GM12873 (cell line): Measurements from ENCODE around the gene CAPN8.

Source experiments
- TF ChIP-seq, protein P1 (sequence below): IDR thresholded peaks from 2 replicates; pipeline ENCODE4 v1.5.1; 2012; ENCODE audit warnings: low read depth, mild to moderate bottlenecking, moderate library complexity, low read length, control low read depth; ENCODE audit not compliant: insufficient read depth; ENCODE audit errors: missing control alignments

CAPN8 gene

DNA sequence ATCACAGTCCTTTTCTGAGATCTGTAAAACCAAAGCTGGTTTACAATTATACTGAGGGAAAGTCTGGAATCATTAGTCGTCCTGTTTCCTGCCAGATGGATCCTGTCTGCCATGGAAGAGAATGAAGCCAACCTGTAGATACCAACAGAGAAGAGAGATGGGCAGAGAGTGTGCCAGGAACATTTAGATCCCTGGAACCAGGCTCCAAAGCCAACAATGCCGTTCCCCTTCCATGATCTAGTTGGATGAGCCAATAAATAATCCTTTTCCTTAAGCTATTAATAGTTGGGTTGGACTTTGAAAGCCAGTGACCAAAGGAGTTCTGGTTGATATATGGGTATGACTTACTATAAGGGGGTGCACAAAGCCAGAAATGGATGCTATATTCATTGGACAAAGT lies 15.0 kb downstream of the CAPN8 start:
- TF ChIP-seq, protein P1, sequence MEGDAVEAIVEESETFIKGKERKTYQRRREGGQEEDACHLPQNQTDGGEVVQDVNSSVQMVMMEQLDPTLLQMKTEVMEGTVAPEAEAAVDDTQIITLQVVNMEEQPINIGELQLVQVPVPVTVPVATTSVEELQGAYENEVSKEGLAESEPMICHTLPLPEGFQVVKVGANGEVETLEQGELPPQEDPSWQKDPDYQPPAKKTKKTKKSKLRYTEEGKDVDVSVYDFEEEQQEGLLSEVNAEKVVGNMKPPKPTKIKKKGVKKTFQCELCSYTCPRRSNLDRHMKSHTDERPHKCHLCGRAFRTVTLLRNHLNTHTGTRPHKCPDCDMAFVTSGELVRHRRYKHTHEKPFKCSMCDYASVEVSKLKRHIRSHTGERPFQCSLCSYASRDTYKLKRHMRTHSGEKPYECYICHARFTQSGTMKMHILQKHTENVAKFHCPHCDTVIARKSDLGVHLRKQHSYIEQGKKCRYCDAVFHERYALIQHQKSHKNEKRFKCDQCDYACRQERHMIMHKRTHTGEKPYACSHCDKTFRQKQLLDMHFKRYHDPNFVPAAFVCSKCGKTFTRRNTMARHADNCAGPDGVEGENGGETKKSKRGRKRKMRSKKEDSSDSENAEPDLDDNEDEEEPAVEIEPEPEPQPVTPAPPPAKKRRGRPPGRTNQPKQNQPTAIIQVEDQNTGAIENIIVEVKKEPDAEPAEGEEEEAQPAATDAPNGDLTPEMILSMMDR, result no peak

DNA sequence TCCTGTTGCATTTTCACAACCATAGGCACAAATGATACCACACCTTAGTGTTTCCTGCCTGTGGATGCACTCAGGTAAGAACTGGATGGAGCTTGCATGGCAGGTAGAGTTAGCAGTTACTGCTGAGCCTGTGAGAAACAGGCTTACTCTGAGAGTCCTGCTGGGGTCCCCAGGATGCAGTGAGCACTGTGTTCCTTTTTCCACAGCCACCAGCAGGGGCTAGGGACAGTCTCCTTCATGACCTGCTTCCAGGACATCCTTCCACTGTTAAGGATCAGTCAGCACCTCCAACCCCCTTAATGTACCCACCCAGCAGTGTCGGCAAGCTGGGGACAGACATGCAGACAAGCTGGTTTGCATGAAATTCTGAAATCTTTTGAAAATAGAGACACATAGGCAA lies 16.3 kb downstream of the CAPN8 start:
- TF ChIP-seq, protein P1, result no peak

DNA sequence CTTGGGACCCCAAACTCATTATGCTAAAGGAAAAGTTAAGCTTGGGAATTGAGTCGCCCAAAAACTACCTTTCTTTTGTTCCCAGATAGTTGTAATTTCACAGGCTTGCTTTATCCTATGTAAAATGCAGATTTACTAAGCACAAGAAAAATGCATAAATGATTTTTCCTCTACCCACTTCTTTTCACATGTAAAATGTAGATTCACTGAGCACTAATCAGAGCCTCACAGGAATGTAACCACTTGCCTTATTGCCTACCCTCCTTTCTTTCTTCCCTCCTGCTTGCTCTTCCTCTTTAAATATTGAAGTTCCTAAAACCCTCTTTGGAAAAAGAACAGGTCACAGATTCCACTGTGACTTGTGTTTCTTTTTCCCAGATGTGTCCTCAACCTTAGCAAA lies 18.3 kb downstream of the CAPN8 start:
- TF ChIP-seq, protein P1, result no peak

DNA sequence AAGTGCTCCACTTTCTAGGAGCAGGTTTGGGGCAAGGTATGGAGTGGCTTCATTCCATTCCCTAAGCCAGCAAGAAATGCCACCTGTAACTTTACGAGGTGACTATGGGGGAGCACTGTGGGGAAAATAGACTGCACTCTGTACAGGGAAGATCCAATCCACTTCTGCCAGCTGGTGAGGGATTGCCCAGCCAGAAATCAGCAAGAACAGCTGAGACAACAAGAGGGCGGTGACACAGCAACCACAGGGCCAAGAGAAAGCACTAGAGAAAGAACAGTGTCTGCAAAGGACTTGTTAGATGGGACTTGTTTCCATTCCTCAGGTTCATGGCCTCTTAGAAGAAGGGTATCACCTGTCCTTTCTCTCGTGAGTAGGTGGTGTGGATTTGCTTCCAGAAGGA lies 19.6 kb downstream of the CAPN8 start:
- TF ChIP-seq, protein P1, result no peak

DNA sequence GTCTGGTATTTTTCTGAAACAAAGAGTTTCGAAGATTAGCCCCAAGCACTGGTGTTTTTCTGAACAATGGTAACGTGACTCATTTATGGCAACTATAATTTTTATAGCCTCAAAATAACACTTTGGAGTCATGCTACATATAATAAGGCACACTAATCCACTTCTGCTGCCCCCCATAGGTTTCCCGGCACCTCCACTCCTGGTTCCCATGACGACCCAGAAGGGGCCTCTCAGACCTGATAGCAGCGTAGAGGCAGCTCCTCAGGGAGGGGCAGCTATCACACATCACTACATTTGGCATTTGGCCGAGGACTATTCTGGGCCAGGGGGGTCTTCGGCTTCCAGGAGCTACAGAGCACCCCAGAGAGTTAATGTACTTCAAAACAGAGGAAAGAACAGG lies 23.3 kb downstream of the CAPN8 start:
- TF ChIP-seq, protein P1, result no peak

DNA sequence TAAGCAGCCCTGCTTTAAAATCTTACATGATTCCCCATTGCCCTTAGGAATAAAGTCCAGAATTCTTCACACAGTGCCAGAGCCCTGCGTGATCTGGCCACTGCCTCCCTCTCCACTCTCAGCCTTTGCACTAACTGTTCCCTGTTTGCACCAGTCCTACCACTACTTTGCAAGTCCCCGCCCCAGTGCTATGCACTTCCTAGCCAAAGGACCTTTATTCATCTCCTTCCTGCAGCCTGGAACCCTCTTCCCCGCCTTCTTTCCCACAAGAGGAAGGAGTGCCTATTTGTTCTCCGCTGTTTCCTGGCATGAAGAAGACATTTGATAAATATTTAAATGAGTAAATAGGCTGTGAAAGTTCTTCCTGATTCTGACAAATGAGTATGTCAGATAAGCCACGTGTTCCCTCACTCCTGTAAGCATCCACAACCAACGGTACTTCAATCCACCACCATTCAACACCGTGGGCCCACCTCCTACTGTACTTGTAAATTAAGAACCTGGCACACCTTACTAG lies 23.9 kb downstream of the CAPN8 start:
- TF ChIP-seq, protein P1, result no peak

DNA sequence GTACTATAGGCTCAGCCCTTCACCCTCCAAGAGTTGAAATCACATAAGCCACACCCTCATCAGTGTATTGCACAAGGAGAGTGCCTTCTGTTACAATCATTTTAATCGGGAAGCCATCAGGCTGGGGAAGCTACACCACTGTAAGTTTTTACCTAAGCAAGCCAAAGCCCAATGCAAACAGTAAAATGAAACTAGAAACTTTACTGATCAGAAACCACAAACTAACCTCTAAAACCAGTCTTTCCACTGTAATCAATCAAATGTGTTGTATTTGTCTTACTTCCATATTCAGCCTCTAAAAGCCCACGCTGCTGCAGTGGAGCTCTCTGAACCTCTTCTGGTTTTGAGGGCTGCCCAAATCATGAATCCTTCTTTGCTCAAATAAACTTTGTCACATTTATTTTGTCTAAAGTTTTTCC lies 26.2 kb downstream of the CAPN8 start:
- TF ChIP-seq, protein P1, result no peak
